Mononuclear cell (primary cell): ENCODE results near the gene FAM210B. TPM values are rescaled to one million over a fixed set of nuclear protein-coding genes. Genes with fewer than 3 reads are reported as not detected.
"Not testable (repeated sequence)": the region's sequence is repeated elsewhere in the genome, so short reads cannot be mapped to it uniquely, and the experiment has no call there.

Experiments
- H3K27me3 ChIP-seq: 2 replicates; pipeline ENCODE4 v1.6.0; 2011; ENCODE audit warnings: low read length, control low read depth; ENCODE audit not compliant: insufficient read depth
- H3K4me1 ChIP-seq: 2 replicates; pipeline ENCODE4 v1.5.1; 2011; ENCODE audit warnings: mild to moderate bottlenecking, low read length, control low read depth; ENCODE audit not compliant: insufficient read depth
- H3K4me3 ChIP-seq: 2 replicates; pipeline ENCODE4 v1.5.1; 2011; ENCODE audit warnings: mild to moderate bottlenecking, low read length, moderate library complexity
- H3K9me3 ChIP-seq: 2 replicates; pipeline ENCODE4 v1.5.1; 2011; ENCODE audit warnings: low read depth, mild to moderate bottlenecking, control low read depth, low read length
- total RNA-seq: library from RNA; depleted of rRNA; stranded (reverse); fragments of >200 nt; gene quantifications from one replicate; pipeline ENCODE4 v1.2.3, GENCODE V29; 2012

FAM210B gene
- total RNA-seq, 1 donor: 20.6 TPM

DNA sequence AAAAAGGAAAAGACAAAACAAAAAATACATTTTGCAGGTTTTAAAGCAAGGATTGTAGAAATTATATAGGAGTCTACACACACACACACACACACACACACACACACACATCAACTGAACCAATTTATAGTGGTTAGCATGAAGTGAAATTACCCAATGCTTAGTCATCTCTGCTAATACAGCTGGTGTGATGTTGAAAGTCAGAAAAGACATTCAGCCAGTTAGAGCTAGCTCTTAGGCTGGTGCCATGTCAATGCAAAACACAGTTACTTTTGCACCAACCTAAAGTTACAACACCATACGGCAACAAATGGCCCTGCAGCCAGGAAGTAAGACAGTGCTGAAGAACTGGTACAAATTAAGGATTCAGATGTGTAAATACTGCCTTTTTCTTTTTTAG lies 15.2 kb downstream of the FAM210B start:
- no peak overlapping the region for H3K4me3 ChIP-seq
- no peaks in the 10 kb centered on the region for H3K9me3 ChIP-seq
- H3K27me3 ChIP-seq: no peaks in the 10 kb centered on the region
- H3K4me1 ChIP-seq: peaks cover 31% of the 10 kb centered on the region

DNA sequence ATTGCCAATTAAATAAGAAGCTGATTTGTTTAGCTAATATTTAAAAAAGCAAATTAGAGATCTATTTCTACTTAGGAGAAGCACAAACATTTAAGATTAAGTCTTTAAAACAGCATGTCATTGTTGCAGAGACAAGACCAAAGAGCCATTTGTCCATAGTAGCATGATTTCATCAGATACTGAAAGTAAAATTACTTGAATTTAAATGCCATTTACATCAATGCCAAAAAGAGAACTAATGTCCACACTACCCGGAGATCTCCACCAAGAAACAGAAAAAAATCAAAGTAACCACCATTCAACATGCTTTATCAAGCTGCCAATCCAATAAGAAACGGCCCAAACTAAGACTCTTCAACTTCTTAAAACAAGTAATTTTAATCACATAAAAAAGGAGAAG lies 17.6 kb downstream of the FAM210B start:
- H3K4me3 ChIP-seq: no peak overlapping the region
- peaks cover 34% of the 10 kb centered on the region for H3K4me1 ChIP-seq

DNA sequence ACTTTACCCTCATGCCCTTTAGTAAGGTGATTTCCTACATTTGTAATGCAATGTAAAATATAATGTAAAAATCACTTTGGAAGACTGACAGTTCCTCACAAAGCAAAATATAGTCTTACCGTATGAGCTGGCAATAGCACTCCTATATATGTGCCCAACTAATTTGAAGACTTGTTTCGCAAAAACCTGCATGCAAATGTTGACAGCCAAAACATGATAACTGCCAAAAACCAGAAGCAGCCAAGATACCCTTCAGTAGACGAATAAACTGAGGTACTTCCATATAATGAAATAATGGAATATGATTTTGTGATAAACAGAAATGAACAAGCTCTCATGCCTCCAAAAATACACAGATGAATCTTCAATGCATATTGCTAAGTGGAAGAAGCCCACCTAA lies 19.6 kb downstream of the FAM210B start:
- Histone ChIP-seq H3K4me1 (peaks cover 34% of the 10 kb centered on the region), H3K27me3 (no peaks in the 10 kb centered on the region)

More for the DNA sequence above, 17.6 kb downstream of the FAM210B start:
- Histone ChIP-seq H3K9me3 (no peaks in the 10 kb centered on the region), H3K27me3 (no peaks in the 10 kb centered on the region)

DNA sequence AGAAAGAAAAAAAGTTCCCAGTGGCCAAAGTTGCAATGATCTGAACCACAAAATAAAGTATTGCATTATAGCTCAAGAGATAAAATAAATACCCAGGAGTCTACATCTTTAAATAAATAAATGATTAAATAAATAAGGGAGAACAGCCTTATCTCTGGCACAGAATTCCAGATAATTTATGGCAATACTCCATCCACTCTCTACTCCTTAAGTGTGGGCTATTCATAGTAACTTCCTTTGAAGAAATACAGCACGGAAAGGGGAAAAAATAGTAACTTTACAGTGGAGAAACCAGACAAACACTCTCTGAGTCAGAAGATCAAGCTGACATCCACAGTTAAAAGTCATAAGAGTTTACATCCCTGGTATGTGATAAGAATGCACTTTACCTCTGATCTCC lies 21.6 kb downstream of the FAM210B start:
- Histone ChIP-seq H3K4me1 (peaks cover 16% of the 10 kb centered on the region), H3K9me3 (no peaks in the 10 kb centered on the region)

More for the DNA sequence above, 19.6 kb downstream of the FAM210B start:
- Histone ChIP-seq H3K9me3 (no peaks in the 10 kb centered on the region), H3K4me3 (no peak overlapping the region)

DNA sequence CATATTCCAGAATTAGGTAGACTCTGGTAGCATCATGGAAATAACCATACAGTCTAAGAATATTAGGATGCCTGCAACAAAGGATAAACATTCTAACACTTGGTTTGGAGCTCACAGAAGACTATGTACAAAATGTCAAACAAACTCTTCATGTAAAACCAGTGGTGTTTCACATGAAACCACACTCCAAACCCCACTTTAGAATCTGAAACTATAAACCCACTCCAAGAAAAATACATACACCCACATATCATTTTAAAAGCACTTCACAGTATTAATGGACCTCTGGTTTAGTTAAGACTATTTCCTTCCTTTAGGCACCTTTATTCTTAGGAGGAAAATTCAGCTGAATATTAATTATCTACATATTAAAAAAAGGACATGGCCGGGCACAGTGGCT lies 22.7 kb downstream of the FAM210B start:
- Histone ChIP-seq H3K27me3 (no peaks in the 10 kb centered on the region), H3K4me3 (no peak overlapping the region), H3K9me3 (no peaks in the 10 kb centered on the region), H3K4me1 (peaks cover 10% of the 10 kb centered on the region)

More for the DNA sequence above, 21.6 kb downstream of the FAM210B start:
- Histone ChIP-seq H3K27me3 (no peaks in the 10 kb centered on the region), H3K4me3 (no peak overlapping the region)

DNA sequence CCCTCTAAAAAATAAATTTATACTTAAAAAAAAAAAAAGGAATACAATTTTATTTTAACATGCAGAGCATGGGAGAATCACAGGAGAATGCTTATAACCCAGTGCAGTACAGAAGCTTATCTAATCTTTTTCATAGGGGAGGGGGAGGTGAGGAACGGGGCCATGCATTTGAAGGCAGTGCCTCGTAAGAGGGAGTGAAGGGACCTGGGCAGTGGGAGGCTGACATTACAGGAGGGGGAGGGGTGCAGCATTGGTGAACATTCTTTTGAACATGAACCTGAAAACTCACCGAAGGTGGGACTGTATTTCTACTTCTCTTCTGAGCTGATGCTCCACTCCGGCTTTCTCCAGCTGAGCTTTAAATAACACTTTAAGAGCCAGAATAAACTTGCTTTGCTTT lies 23.9 kb downstream of the FAM210B start:
- Histone ChIP-seq H3K4me3 (no peak overlapping the region), H3K9me3 (no peaks in the 10 kb centered on the region), H3K4me1 (peaks cover 3% of the 10 kb centered on the region), H3K27me3 (no peaks in the 10 kb centered on the region)

DNA sequence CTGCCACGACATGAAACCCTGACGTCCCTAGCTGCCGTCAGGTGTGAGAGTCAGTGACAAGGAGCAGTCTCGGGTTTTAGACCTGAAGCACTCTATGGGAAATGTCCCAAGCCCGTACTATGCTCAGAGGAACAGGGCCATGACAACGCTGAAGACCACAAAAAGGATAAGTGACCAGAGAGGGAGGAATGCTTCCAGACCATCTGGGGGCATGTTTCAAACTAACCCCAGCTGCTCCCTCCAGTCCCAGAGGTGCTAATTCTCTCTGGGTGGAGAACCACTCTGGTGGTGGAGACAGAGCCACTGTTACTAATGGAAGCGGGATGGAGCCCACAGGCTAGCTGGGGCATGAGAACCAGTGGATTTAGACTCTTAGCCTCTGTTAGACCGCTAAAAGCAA lies 24.6 kb downstream of the FAM210B start:
- H3K4me1 ChIP-seq: peaks cover 3% of the 10 kb centered on the region
- H3K27me3 ChIP-seq: no peaks in the 10 kb centered on the region
- H3K4me3 ChIP-seq: no peak overlapping the region
- no peaks in the 10 kb centered on the region for H3K9me3 ChIP-seq

DNA sequence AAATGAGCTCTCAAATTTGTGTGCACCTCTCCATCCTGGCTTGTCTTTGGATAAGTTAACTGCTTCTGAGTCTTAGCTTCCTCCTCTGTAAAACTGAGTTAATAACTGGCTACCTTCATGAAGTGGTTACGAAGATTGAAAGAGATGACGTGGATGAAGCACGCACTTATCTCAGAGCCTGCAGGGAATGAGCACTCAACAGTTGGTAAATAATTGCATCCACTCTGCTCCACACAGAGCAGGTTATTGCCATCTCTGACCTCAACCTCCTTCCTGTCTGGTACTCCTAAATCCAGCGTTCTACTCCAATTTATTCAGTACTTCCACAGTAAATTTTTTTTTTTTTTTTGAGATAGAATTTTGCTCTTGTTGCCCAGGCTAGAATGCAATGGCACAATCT lies 26.4 kb downstream of the FAM210B start:
- no peaks in the 10 kb centered on the region for H3K9me3 ChIP-seq
- no peak overlapping the region for H3K4me3 ChIP-seq
- no peaks in the 10 kb centered on the region for H3K4me1 ChIP-seq
- H3K27me3 ChIP-seq: no peaks in the 10 kb centered on the region

DNA sequence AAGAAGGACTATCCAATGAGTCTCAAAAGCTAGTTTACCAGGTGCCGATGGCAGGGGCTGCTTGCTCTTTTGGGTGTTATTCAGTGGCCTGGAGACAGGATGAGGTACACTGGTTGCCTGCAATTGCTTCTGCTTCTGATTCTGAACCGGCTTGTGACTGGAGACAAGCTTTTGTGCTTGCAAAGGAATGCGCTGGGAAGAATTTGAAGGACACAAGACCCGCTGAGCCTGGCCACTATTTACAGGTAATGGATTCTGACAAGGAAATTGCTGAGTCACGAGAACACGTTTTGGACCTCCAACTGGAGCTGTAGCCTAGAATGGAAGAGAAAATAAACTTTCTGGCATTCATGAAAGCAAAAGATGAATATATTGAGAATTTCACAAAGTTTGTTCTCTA lies 27.4 kb downstream of the FAM210B start:
- no peak overlapping the region for H3K4me3 ChIP-seq
- no peaks in the 10 kb centered on the region for H3K9me3 ChIP-seq
- H3K27me3 ChIP-seq: no peaks in the 10 kb centered on the region
- peaks cover 10% of the 10 kb centered on the region for H3K4me1 ChIP-seq

DNA sequence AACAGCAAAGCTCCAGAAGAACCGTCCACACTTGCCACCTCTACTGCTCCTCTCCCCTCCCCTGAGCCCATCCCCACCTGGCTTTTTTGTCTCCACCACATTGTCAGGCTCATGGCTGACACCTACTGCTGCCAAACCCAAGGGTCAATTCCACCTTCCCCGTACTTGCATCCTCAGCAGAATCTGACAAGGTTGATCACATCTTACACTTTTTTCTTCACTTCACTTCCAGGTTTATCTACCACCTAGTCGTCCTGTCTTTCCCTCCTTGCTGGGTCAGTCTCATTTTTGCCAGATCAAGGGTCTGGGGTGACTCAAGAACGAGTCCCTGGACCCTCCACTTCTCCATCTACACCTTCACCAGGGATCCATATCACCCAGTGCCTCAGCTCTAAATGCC lies 30.1 kb downstream of the FAM210B start:
- Histone ChIP-seq H3K4me1 (peaks cover 22% of the 10 kb centered on the region), H3K27me3 (no peaks in the 10 kb centered on the region), H3K4me3 (no peak overlapping the region), H3K9me3 (no peaks in the 10 kb centered on the region)

DNA sequence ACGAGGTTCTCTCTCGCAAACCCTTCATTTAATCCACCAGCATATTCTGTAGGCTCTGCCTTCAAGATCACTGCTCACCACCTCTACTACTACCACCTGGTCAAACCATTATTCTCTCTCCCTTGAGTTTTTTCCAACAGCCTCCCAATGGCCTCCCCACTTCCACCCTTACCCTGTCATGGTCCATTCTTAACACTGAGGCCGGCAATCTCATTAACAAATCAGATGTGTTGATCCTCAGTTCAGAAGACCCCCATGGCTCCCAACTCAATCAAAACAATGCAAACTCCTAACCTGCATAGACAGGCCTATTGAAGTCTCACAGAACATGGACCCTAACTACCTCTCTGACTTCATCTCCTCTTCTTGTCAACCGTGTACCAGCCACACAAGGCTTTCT lies 31.0 kb downstream of the FAM210B start:
- no peak overlapping the region for H3K4me3 ChIP-seq
- no peaks in the 10 kb centered on the region for H3K9me3 ChIP-seq
- H3K27me3 ChIP-seq: no peaks in the 10 kb centered on the region
- peaks cover 24% of the 10 kb centered on the region for H3K4me1 ChIP-seq

DNA sequence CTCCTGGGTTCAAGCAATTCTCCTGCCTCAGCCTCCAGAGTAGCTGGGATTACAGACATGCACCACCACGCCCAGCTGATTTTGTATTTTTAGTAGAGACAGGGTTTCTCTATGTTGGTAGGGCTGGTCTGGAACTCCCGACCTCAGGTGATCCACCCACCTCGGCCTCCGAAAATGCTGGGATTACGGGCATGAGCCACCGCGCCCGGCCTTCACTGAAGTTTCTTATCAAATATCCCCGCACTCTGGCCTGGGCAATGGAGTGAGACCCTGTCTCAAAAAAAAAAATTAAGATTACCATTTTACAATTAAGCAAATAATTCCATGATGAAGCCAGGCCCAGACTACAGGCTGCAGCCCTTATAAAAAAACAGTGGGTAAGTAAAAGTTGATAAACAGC lies 31.6 kb downstream of the FAM210B start:
- not testable (repeated sequence) for H3K9me3 ChIP-seq, H3K4me3 ChIP-seq
- H3K4me1 ChIP-seq: peaks cover 24% of the 10 kb centered on the region

DNA sequence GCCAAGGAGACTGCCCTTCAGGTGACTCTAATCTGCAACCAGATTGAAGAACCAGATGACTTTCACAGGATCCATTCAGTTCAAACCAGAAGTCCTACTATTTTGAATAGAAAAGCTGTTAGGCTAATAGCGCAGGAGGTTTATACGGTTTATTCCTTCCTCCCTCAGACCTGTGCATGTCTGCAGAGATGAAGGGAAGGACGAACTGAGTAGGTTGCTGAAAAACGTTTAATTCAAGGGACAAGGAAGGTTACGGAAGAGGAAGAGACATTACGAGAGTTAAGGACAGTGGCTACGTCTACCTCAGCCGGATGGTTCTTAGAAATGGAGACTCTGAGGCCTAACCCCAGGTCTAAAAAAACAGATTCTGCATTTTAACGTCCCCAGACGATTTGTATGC lies 32.3 kb downstream of the FAM210B start:
- Histone ChIP-seq H3K4me3 (no peak overlapping the region), H3K9me3 (no peaks in the 10 kb centered on the region), H3K27me3 (no peaks in the 10 kb centered on the region), H3K4me1 (peaks cover 24% of the 10 kb centered on the region)

More for the DNA sequence above, 31.6 kb downstream of the FAM210B start:
- not testable (repeated sequence) for H3K27me3 ChIP-seq

DNA sequence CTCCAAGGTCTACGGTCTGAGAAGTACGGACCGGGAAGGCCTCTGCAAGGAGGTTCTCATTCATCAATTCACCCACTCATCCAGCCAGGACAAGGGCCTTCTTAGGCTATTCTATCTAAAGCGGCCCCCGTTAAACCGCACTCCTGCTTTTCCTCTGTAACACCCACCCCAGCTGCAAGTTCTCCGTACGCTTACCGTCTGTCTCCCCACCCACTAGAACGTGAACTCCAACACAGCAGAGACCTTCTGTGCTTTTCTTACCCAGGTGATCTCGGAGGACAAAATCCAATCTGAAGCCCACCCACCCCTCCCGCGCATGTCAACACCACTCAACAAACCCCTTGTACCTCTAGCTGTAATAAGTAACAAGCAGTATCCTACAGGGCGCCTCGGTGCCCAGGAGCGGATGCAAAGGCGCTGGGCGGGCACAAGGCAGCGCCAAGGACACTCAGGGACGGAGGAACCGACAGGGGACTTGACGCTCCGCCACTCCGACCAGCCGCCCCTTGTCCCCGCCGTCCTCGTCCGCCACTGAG lies 32.9 kb downstream of the FAM210B start:
- peaks cover 24% of the 10 kb centered on the region for H3K4me1 ChIP-seq
- no peaks in the 10 kb centered on the region for H3K9me3 ChIP-seq
- peak overlapping the region; percentile 92 for H3K4me3 ChIP-seq
- no peaks in the 10 kb centered on the region for H3K27me3 ChIP-seq

DNA sequence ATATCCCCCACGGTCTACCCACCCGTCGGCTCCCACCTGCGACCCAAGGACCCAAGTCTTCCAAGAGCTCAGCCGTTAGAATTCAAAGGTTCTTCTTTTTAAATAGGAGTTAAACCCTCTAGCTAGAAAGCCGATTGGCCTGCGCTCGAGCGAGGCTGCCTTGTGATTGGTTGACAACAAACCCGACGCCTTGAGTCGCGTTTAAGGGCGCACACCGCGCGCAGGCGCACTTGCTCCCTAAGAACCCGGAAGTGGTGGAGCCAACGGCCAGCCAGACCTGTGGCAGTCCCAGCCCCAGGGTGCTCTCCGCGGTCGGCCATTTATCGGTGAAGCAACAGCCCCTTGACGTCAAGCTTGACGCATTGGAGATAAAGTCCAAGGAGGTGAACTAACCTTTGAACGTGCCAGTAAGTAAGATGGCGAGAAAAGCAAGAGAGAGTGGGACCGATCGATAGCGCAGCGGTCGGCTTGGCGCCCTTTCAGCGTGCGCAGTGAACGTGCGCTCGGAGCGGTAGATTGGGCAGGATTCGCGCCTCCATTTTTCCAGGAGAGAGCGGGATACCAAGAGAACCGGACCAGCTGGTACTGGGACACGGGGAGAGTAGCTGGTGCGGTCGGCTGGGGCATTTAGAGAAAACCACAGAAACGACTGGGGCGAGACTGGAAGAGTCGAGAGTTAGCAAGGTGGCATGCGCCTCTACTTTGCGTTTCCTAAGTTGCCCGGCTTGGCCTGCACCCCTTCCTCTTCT lies 33.5 kb downstream of the FAM210B start, which contains the start of the genes AURKA and CSTF1:
AURKA (minus strand) TSS at position 84 of the 749 bp plus-strand sequence. CDS start 4,018 bp downstream, outside the sequence.
CSTF1 (plus strand) TSS at position 514 of the 749 bp plus-strand sequence. CDS start 2,908 bp downstream, outside the sequence.
- Histone ChIP-seq H3K4me1 (peaks cover 24% of the 10 kb centered on the region), H3K9me3 (no peaks in the 10 kb centered on the region), H3K4me3 (peak within 1 kb of the TSS; percentile 92), H3K27me3 (no peaks in the 10 kb centered on the region)
